ENCODE measurements around the gene CEPT1.

CEPT1 gene

GRCh38 chr1:111147948-111148347 is 7.9 kb downstream of the CEPT1 start:
- H3K36me3 ChIP-seq (ENCODE audit: insufficient read depth, insufficient read length, low read length), result peaks cover 59% of the 10 kb centered on the region
- TF ChIP-seq SUZ12 (IDR thresholded peaks at IDR 0.05; ENCODE audit: extremely low read depth, insufficient read depth, insufficient read length) (no peak), ZNF274 (IDR thresholded peaks at IDR 0.05; ENCODE audit: low read depth, low read length) (no peak), YY1 (IDR thresholded peaks at IDR 0.05; ENCODE audit: insufficient read depth, insufficient read length) (no peak)

GRCh38 chr1:111148376-111148881 is 8.4 kb downstream of the CEPT1 start:
- Histone ChIP-seq H3K9ac (ENCODE audit: insufficient read length, low read depth) (no peak overlapping the region), H3K36me3 (ENCODE audit: insufficient read depth, insufficient read length, low read length) (peaks cover 64% of the 10 kb centered on the region), H3K4me1 (ENCODE audit: insufficient read depth, insufficient read length) (no peaks in the 10 kb centered on the region), H3K9me3 (ENCODE audit: insufficient read depth, low read length) (no peaks in the 10 kb centered on the region), H3K27me3 (ENCODE audit: insufficient read depth, insufficient read length) (no peaks in the 10 kb centered on the region), H3K4me3 (ENCODE audit: insufficient read length, low read depth) (no peak overlapping the region)
- DNase-seq (ENCODE audit: low read depth, low spot score), result no peak
- no peak for TF ChIP-seq YY1 (IDR thresholded peaks at IDR 0.05; ENCODE audit: insufficient read depth, insufficient read length)
- TF ChIP-seq SUZ12 (IDR thresholded peaks at IDR 0.05; ENCODE audit: extremely low read depth, insufficient read depth, insufficient read length), result no peak
- TF ChIP-seq ZNF274 (IDR thresholded peaks at IDR 0.05; ENCODE audit: low read depth, low read length), result no peak

More at GRCh38 chr1:111147948-111148347, 7.9 kb downstream of the CEPT1 start:
- Histone ChIP-seq H3K27me3 (ENCODE audit: insufficient read depth, insufficient read length) (no peaks in the 10 kb centered on the region), H3K9me3 (ENCODE audit: insufficient read depth, low read length) (no peaks in the 10 kb centered on the region), H3K9ac (ENCODE audit: insufficient read length, low read depth) (no peak overlapping the region), H3K4me1 (ENCODE audit: insufficient read depth, insufficient read length) (no peaks in the 10 kb centered on the region), H3K4me3 (ENCODE audit: insufficient read length, low read depth) (no peak overlapping the region)
- no peak for DNase-seq (ENCODE audit: low read depth, low spot score)

GRCh38 chr1:111151838-111152237 is 11.8 kb downstream of the CEPT1 start:
- Histone ChIP-seq H3K9ac (ENCODE audit: insufficient read length, low read depth) (no peak overlapping the region), H3K4me1 (ENCODE audit: insufficient read depth, insufficient read length) (no peaks in the 10 kb centered on the region), H3K27me3 (ENCODE audit: insufficient read depth, insufficient read length) (no peaks in the 10 kb centered on the region), H3K9me3 (ENCODE audit: insufficient read depth, low read length) (no peaks in the 10 kb centered on the region), H3K4me3 (ENCODE audit: insufficient read length, low read depth) (no peak overlapping the region), H3K36me3 (ENCODE audit: insufficient read depth, insufficient read length, low read length) (peaks cover 80% of the 10 kb centered on the region)
- DNase-seq (ENCODE audit: low read depth, low spot score), result no peak
- no peak for TF ChIP-seq ZNF274 (IDR thresholded peaks at IDR 0.05; ENCODE audit: low read depth, low read length)
- TF ChIP-seq YY1 (IDR thresholded peaks at IDR 0.05; ENCODE audit: insufficient read depth, insufficient read length), result no peak
- TF ChIP-seq SUZ12 (IDR thresholded peaks at IDR 0.05; ENCODE audit: extremely low read depth, insufficient read depth, insufficient read length), result no peak

- H3K27me3 ChIP-seq (ENCODE audit: insufficient read depth, insufficient read length), result no peaks in the 10 kb centered on the region
- TF ChIP-seq SUZ12 (IDR thresholded peaks at IDR 0.05; ENCODE audit: extremely low read depth, insufficient read depth, insufficient read length) (no peak), ZNF274 (IDR thresholded peaks at IDR 0.05; ENCODE audit: low read depth, low read length) (no peak), YY1 (IDR thresholded peaks at IDR 0.05; ENCODE audit: insufficient read depth, insufficient read length) (no peak)
- H3K4me3 ChIP-seq (ENCODE audit: insufficient read length, low read depth), result no peak overlapping the region
- DNase-seq (ENCODE audit: low read depth, low spot score), result no peak
- H3K4me1 ChIP-seq (ENCODE audit: insufficient read depth, insufficient read length), result no peaks in the 10 kb centered on the region
- H3K9me3 ChIP-seq (ENCODE audit: insufficient read depth, low read length), result no peaks in the 10 kb centered on the region
- H3K36me3 ChIP-seq (ENCODE audit: insufficient read depth, insufficient read length, low read length), result peaks cover 70% of the 10 kb centered on the region
- H3K9ac ChIP-seq (ENCODE audit: insufficient read length, low read depth), result no peak overlapping the region
Observed at GRCh38 chr1:111154021-111154999, 14.3 kb downstream of the CEPT1 start.

GRCh38 chr1:111157431-111157830 is 17.4 kb downstream of the CEPT1 start:
- Histone ChIP-seq H3K4me1 (ENCODE audit: insufficient read depth, insufficient read length) (no peaks in the 10 kb centered on the region), H3K9me3 (ENCODE audit: insufficient read depth, low read length) (no peaks in the 10 kb centered on the region), H3K9ac (ENCODE audit: insufficient read length, low read depth) (no peak overlapping the region), H3K4me3 (ENCODE audit: insufficient read length, low read depth) (no peak overlapping the region), H3K27me3 (ENCODE audit: insufficient read depth, insufficient read length) (no peaks in the 10 kb centered on the region), H3K36me3 (ENCODE audit: insufficient read depth, insufficient read length, low read length) (peaks cover 71% of the 10 kb centered on the region)
- no peak for TF ChIP-seq ZNF274 (IDR thresholded peaks at IDR 0.05; ENCODE audit: low read depth, low read length)
- no peak for TF ChIP-seq YY1 (IDR thresholded peaks at IDR 0.05; ENCODE audit: insufficient read depth, insufficient read length)
- no peak for TF ChIP-seq SUZ12 (IDR thresholded peaks at IDR 0.05; ENCODE audit: extremely low read depth, insufficient read depth, insufficient read length)
- DNase-seq (ENCODE audit: low read depth, low spot score), result no peak

GRCh38 chr1:111161843-111162487 is 21.9 kb downstream of the CEPT1 start:
- Histone ChIP-seq H3K36me3 (ENCODE audit: insufficient read depth, insufficient read length, low read length) (peaks cover 61% of the 10 kb centered on the region), H3K9ac (ENCODE audit: insufficient read length, low read depth) (no peak overlapping the region), H3K9me3 (ENCODE audit: insufficient read depth, low read length) (no peaks in the 10 kb centered on the region), H3K4me1 (ENCODE audit: insufficient read depth, insufficient read length) (no peaks in the 10 kb centered on the region), H3K4me3 (ENCODE audit: insufficient read length, low read depth) (no peak overlapping the region), H3K27me3 (ENCODE audit: insufficient read depth, insufficient read length) (no peaks in the 10 kb centered on the region)
- TF ChIP-seq YY1 (IDR thresholded peaks at IDR 0.05; ENCODE audit: insufficient read depth, insufficient read length) (no peak), SUZ12 (IDR thresholded peaks at IDR 0.05; ENCODE audit: extremely low read depth, insufficient read depth, insufficient read length) (no peak), ZNF274 (IDR thresholded peaks at IDR 0.05; ENCODE audit: low read depth, low read length) (no peak)
- DNase-seq (ENCODE audit: low read depth, low spot score), result no peak

- no peaks in the 10 kb centered on the region for H3K27me3 ChIP-seq (ENCODE audit: insufficient read depth, insufficient read length)
- H3K4me3 ChIP-seq (ENCODE audit: insufficient read length, low read depth), result no peak overlapping the region
- no peak for TF ChIP-seq YY1 (IDR thresholded peaks at IDR 0.05; ENCODE audit: insufficient read depth, insufficient read length)
- TF ChIP-seq SUZ12 (IDR thresholded peaks at IDR 0.05; ENCODE audit: extremely low read depth, insufficient read depth, insufficient read length), result no peak
- no peak for TF ChIP-seq ZNF274 (IDR thresholded peaks at IDR 0.05; ENCODE audit: low read depth, low read length)
- H3K9ac ChIP-seq (ENCODE audit: insufficient read length, low read depth), result no peak overlapping the region
- no peaks in the 10 kb centered on the region for H3K9me3 ChIP-seq (ENCODE audit: insufficient read depth, low read length)
- DNase-seq (ENCODE audit: low read depth, low spot score), result no peak
- peaks cover 58% of the 10 kb centered on the region for H3K36me3 ChIP-seq (ENCODE audit: insufficient read depth, insufficient read length, low read length)
- H3K4me1 ChIP-seq (ENCODE audit: insufficient read depth, insufficient read length), result no peaks in the 10 kb centered on the region
Observed at GRCh38 chr1:111162488-111162880, 22.5 kb downstream of the CEPT1 start.

All from NT2/D1 (cell line).